IPS-18c (cell line): ENCODE data around the gene ZNF784.

Experiments
- H3K4me3 ChIP-seq: 2 replicates; pipeline ENCODE4 v1.7.0; 2013; ENCODE audit warnings: low read depth, mild to moderate bottlenecking, low read length, moderate library complexity; ENCODE audit not compliant: insufficient read depth
- H3K9me3 ChIP-seq: one replicate; pipeline ENCODE4 v1.6.1; 2013; ENCODE audit warnings: mild to moderate bottlenecking, low read length, moderate library complexity; ENCODE audit not compliant: control insufficient read depth, insufficient read depth

The ZNF784 gene

DNA sequence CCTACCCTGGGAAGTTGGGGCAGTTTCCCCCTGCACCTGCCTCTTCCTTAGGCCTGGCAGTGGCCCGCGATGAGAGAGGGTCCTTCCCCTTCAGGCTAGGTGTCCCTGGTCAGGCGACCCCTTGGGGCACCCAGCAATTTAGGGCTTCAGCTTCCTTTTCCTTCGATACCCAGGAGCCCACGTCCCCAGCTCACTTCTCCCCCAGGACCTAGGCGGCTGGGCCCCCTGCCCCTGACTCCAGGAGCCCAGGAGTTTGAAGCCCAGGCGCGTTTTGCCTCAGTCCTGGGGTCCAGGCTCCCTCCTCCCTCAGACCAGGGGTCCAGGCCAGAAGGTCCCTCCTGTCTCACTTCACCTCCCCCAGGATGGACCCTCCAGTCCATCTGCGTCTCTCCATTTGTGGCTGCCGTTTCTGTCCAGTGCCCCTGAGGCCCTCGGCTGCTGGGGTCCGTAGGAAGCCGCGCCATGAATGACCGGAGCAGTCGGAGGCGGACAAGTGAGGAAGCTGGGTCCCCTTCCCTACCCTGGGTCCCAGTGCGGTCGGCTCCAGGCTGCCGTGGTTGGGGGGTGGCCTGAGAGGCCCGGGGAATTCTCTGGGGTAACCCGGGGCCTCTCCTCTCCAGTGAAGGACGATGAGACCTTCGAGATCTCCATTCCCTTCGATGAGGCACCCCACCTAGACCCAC lies 24.4 kb upstream of the ZNF784 start:
- H3K9me3 ChIP-seq: no peaks in the 10 kb centered on the region
- H3K4me3 ChIP-seq: peak overlapping the region; percentile 89

DNA sequence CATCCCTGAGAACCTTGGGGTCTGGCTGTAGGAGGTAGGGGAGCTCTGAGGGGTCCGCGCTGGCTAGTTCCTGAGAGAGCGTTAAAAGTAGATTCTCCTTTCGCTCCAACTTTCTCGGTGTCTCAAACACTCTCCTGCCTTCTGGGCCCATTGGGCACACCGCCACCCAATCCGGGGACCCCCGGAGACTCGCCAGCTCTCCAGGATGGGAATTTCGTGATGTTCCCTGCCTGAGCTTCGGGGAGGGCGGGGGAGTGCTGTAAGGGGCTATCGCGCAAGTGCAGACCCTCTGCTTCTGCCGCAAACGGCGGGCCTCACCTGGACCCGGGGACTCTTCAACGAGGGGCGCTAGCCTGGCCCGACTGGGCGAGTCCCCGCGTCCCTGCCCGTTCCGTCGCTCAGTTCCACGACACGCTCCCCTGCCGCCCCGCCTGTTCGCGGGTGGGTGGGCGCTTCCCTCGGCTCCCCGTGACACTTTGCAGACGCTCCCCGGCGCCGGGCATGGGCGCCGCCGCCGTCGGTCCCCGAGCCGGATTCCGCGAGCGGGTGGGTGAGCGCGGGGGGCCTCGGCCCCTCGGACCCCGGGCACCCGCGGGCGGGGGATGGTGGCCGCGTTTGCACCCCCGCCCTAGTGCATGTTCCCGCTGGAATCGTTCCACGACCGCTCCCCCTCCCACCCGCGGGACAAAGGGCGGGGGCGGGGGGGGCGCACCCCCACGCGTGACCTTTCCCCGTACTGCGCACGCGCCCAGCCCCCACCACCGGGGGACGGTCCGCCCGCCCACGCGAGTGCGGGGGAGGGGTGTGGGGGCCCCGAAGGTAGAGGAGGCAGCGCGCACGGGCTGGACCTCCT lies 23.6 kb upstream of the ZNF784 start, which contains the start of gene CCDC106:
CCDC106 (plus strand) TSS at position 481 of the 853 bp plus-strand sequence. CDS start 835 bp downstream, outside the sequence.
- Histone ChIP-seq H3K4me3 (peak within 1 kb of the TSS; percentile 89), H3K9me3 (no peaks in the 10 kb centered on the region)

DNA sequence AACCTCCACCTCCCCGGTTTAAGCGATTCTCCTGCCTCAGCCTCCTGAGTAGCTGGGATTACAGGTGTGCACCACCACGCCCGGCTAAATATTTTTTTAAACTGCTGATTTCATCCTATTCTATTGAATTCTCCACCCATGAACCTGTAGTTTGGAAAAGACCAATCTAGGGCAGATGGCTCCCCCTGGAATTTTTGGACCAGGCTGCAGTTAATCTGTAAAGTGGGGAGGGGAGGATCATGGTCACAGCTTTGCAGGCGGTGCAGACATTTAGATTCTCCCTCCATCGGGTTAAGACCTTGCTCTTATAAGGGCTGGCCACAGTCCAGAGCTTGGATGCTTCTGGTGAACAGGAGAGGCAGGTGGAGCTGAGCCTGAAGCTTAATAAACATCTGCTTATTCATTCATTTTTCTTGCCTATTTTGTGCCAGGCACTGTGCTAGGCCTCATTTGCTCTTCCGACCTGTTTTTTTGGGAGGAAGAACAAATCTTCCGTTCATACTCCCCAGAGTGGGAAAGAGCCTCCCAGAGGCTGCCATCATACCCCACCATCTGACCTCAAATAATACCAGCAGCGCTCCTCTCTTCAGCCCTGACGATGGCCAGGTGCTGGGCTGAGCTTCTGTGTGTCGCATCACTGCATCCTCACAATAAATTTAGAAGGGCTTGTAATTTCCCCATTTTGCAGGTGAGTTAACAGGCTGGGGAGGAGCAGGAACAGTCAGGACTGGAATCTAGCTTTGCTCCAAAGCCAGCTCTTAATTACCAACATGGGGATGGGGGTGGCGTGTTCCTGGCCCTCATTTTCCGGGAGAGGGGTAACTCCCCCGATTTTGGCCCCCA lies 22.7 kb upstream of the ZNF784 start:
- peak overlapping the region; percentile 89 for H3K4me3 ChIP-seq
- H3K9me3 ChIP-seq: no peaks in the 10 kb centered on the region

DNA sequence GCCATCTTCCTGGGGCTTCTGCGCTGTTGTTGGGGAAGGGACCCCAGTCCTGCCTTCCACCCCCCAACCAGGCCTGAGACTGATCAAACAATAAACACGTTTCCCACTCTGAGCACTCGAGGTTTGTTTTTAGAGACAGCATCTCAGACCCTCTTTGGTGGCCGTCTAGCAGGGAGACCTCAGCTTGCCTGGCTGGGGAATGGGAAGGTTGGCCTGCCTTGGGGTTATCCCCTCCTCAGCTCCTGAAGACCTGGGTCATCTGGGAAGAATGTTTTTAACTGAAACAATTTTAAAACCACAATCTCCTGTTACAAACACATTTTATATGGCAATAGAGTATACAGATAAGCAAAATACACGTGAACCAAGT lies 21.1 kb upstream of the ZNF784 start:
- H3K9me3 ChIP-seq: peaks cover 2% of the 10 kb centered on the region
- no peak overlapping the region for H3K4me3 ChIP-seq

DNA sequence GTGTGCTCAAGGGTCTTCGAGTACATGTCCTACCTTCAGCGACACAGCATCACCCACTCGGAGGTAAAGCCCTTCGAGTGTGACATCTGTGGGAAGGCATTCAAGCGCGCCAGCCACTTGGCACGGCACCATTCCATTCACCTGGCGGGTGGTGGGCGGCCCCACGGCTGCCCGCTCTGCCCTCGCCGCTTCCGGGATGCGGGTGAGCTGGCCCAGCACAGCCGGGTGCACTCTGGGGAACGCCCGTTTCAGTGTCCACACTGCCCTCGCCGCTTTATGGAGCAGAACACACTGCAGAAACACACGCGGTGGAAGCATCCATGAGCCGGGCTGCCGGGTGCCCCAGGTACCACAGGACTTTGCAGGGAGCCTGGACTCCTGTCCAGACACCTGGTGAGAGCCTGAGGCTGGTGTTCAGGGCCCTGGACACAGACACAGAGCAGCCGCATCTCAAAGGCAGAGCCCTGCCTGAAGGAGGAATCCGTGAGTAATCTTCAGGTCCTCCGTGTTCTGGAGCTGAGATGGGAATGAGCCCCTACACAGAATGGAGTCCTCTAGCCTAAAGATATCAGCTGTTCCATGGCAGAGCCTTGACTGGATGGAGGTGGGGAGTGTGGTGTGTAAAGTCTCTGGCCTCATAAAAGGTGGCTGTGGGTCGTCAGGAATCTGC lies 20.6 kb upstream of the ZNF784 start:
- H3K4me3 ChIP-seq: peak overlapping the region; percentile 64

DNA sequence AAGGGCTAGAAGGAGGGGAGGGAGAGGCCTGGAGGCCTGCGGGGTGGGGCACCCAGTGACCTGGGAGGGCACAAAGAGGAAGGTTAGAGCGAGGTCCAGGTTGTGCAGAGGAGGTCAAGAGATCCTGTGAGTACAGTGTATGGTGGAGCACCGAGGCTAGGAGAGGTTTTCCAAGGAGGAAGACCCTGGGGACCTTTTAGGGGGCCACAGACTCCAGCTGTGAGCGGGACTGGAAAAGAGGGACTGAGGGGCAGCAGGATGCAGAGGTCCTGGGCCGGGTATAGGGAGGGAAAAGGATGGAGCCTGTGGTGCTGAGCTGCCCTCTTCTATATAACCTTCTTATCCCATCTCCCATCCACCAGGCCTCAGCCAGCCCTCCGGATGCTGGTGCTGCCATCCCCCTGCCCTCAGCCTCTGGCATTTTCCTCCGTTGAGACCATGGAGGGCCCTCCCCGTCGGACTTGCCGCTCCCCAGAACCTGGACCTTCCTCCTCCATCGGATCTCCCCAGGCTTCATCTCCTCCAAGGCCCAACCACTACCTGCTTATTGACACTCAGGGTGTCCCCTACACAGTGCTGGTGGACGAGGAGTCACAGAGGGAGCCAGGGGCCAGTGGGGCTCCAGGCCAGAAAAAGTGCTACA lies 19.9 kb upstream of the ZNF784 start:
- peaks cover 7% of the 10 kb centered on the region for H3K9me3 ChIP-seq

More for the DNA sequence above, 20.6 kb upstream of the ZNF784 start:
- peaks cover 7% of the 10 kb centered on the region for H3K9me3 ChIP-seq

DNA sequence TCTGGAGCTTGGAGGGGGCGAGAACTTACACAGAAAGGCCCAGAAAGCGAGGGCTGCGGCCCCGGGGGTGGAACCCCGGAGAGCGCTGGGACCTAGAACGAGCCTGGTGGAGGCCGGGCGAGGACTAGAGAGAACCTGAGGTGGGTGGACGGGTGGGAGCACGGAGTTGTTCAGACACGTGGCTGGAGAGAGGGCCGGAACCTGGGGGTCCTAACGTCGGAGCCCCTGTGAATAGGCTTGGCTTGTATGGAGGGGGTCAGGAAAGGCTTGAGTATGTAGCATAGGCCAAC lies 19.5 kb upstream of the ZNF784 start:
- peak overlapping the region; percentile 64 for H3K4me3 ChIP-seq
- H3K9me3 ChIP-seq: peaks cover 8% of the 10 kb centered on the region

More for the DNA sequence above, 19.9 kb upstream of the ZNF784 start:
- peak overlapping the region; percentile 64 for H3K4me3 ChIP-seq

DNA sequence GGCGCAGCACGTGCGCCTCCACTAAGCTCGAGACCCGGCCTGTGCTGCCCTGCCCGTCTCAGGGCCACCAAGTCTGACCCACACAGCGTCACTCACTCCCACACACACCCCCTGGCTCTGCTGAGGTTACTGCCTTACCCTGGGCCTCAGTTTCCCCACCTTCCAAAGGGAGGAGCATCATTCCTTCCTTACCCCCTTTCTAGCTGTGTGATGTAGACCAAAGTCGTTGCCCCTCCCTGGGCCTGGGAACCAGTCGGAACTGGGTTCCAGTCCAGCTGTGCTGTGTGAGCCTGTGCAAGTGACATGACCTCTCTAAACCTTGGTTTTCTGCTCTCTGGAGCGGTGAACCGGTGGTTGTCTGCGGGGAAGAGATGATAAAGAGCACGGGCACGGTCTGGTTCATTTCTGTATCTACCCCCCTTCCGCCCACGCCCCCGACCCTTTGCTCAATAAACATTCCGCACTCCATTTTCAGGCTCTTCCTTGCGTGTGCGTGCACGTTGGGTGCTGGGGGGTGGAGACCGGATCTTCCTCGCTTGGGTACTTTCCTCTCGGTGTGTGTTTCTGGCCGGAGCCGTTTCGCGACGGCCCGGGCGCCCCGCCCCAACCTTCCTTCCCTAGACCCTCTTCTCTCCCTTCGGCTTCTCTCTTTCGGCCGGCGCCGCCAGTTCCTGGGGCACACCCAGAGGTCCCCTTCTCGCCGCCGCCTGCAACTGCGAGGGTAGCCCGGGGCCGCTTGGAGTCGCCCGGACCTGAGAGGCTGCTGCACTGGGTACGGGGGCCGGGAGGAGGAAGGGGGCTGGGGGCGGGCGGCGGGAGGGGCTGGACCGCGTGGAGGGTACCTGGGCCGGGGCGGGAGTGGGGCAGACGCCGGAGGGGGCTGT lies 18.9 kb upstream of the ZNF784 start, which contains the start of gene ZNF581:
ZNF581 (plus strand) TSS at position 647 of the 884 bp plus-strand sequence. CDS start 923 bp downstream, outside the sequence.
- H3K4me3 ChIP-seq: peak within 1 kb of the TSS; percentile 64
- peaks cover 9% of the 10 kb centered on the region for H3K9me3 ChIP-seq

DNA sequence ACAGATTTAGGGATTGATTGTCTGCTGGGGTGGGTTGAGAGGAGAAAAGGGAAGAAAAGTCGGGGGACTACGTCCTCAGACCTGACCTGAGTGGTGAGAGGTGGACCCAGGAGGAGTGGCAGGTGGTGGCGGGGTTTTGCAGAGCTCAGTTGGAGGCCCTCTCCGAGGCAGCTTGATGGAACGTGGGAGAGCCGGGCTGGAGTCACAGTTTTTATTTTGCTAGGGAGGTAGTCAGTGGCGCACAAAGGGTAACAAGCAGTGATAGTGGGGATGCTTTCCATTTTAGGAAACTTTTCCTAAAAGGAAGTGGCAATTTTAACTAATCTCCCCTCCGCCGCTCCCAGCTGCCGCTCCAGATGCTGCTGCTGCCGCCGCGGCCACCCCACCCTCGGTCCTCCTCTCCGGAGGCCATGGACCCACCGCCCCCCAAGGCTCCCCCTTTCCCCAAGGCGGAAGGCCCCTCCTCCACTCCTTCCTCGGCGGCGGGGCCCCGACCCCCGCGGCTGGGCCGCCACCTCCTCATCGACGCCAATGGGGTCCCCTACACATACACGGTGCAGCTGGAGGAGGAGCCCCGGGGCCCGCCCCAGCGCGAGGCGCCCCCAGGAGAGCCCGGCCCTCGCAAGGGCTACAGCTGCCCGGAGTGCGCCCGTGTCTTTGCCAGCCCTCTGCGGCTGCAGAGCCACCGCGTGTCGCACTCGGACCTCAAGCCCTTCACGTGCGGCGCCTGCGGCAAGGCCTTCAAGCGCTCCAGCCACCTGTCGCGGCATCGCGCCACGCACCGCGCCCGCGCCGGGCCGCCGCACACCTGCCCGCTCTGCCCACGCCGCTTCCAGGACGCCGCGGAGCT lies 18.0 kb upstream of the ZNF784 start:
- Histone ChIP-seq H3K9me3 (peaks cover 9% of the 10 kb centered on the region), H3K4me3 (peak overlapping the region; percentile 64)

DNA sequence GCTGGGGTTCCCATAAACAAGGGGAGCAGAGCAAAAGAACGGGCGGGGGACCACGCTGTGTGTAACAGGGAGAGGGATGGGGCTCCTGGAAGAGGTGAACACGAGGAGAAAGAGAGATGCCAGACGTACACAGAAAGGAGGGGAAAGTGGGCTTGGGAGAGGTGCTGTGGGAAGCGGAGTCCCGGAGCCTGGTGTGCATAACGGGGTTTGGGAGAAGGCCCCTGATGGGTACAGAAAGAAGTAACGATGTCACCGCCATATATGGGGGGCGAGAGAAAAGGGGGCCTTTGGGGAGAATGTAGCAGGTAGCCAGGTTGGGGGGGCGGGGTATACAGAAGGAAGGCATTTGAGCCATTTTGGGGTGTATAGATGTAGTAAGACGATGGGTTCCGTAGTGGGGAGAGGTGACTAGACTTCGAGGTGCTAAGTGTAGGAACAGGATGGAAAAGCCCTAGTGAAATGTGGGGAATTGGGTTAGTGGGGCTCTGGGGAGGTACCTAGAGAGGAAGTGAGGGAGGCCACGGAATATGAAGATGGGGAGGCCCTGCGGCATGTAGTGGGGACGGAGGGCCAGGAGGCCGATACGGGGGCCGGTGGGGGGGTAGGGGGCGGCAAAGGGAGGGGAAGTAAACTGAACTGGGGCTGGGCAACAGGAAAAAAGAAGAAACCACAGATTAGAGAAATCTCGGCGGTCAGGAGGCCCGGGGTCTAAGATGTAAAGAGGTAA lies 17.2 kb upstream of the ZNF784 start:
- peaks cover 9% of the 10 kb centered on the region for H3K9me3 ChIP-seq
- H3K4me3 ChIP-seq: peak overlapping the region; percentile 64

DNA sequence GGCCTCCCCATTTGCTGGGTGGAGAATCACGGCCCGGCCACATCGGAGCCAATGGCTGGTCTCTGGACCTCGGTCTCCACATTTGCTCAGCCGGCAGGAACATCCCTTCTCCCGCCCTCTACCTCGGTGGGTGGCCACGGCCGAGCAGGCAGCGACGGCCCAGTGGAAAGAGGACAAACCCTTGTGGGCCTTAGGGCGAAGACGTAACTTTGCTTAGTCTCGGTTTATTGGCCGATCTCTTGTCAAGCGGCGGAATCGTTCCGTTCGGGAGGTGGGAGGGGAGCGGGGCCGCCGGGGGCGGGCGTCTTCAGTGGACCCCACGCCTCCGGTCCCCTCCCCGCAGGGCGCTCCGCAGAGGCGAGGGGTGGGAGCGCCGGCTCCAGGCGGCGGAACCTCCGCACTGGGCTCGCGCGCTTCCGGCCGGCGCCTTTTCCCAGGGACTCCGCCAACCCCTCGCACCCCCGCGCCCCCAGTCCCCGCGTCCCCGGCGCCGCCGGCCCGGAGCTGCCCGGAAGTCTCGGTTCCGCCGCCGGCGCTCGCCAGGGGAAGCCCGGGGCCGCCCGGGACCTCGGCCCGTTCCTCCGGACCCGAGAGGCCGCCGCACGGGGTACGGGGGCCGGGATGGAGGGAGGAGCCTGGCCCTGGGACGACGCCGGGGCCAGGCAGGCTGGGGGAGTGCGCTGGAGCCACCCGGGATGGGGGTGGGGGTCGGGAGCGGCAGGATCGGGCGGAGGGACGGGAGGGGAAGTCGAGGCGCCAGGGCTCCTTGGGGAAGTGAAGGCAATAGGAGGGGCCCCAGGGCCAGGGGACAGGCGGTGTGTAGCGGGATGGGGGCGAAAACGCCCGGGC lies 16.4 kb upstream of the ZNF784 start, which contains the start of gene ZNF580:
ZNF580 (plus strand) TSS at position 426 of the 849 bp plus-strand sequence. CDS start 1,507 bp downstream, outside the sequence.
- Histone ChIP-seq H3K4me3 (peak within 1 kb of the TSS; percentile 64), H3K9me3 (peaks cover 9% of the 10 kb centered on the region)

DNA sequence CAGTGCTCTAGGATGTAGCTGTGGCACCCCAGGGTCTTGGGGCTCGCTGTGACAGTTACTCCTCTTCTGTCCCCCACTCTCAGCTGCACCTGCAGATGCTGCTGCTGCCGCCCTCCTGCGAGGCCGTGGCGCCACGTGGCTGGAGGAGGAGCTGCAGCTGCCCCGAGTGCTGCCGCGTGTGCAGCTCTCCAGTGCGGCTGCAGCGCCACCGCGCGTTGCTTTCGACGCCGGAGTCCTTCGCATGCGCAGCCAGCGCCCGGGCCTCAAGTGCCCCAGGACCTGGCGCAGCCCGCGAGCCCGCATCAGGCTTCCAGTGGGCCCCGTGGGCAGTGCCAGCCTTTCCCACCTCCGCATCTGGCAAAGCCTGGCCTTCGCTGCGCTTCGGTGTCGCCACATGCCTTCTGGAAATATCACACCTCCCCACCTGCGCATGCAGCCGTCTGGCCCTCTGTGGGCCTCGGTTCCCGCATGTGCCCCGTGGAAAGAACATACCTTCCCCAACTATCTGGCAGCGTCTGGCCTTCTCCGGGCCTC lies 15.7 kb upstream of the ZNF784 start:
- Histone ChIP-seq H3K9me3 (peaks cover 9% of the 10 kb centered on the region), H3K4me3 (peak overlapping the region; percentile 64; the same call in 1 of the 2 replicates)

DNA sequence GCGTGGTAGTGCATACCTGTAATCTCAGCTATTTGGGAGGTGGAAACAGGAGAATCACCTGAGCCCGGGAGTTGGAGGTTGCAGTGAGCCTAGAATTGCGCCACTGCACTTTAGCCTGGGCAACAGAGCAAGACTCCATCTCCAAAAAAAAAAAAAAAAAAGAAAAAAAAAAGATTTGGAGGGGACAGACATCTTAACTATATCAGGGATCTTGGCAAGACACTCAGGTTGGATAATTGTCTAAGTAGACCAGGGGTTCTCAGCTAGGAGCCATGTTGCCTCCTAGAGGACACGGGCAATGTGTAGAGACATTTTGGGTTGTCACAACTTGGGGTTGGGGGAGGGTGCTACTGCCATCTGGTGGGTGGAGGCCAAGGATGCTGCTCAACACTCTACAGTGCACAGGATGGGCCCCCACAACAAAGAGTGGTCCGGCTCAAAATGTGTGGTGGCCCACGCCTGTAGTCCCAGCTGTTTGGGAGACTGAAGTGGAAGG lies 14.5 kb upstream of the ZNF784 start:
- Histone ChIP-seq H3K9me3 (peaks cover 9% of the 10 kb centered on the region), H3K4me3 (no peak overlapping the region)
